ENCODE results near the gene ASF1B.

The ASF1B gene

GRCh38 chr19:14164724-14165493 is 28.5 kb upstream of the ASF1B start:
- Histone ChIP-seq H3K27ac (peak overlapping the region in 7 of 11 experiments; percentile 3 to 48 (median 25); a peak in 10 of 22 replicates), H3K9ac (peak overlapping the region in 8 of 11 experiments; percentile 12 to 63 (median 43); a peak in 11 of 22 replicates), H3K36me3 (peaks cover 4 to 30% (median 22%) of the 10 kb centered on the region in 11 experiments; a peak in 21 of 22 replicates)

GRCh38 chr19:14164082-14164481 is 27.7 kb upstream of the ASF1B start:
- H3K36me3 ChIP-seq, result peaks cover 0 to 31% (median 18%) of the 10 kb centered on the region in 11 experiments; a peak in 17 of 22 replicates
- no peaks in the 10 kb centered on the region for H3K27me3 ChIP-seq
- no peak for TF ChIP-seq Cebpa-rat (IDR thresholded peaks at IDR 0.05)
- peak overlapping the region in 4 of 11 experiments; percentile 4 to 41 (median 26); a peak in 4 of 22 replicates for H3K9ac ChIP-seq
- H3K9me3 ChIP-seq (replicated peaks in 1 of 11), result no peaks in the 10 kb centered on the region
- peaks cover 43 to 89% (median 73%) of the 10 kb centered on the region in 10 experiments for H3K4me1 ChIP-seq
- peaks cover 0 to 39% (median 13%) of the 10 kb centered on the region in 11 experiments; a peak in 12 of 22 replicates for H4K20me1 ChIP-seq
- H3K27ac ChIP-seq, result no peak overlapping the region
- peak overlapping the region in 10 of 11 experiments; percentile 24 to 97 (median 62); a peak in 19 of 22 replicates for H3K4me2 ChIP-seq
- H3K4me3 ChIP-seq, result no peak overlapping the region

More at GRCh38 chr19:14164724-14165493, 28.5 kb upstream of the ASF1B start:
- no peak overlapping the region for H3K4me3 ChIP-seq
- H3K9me3 ChIP-seq (replicated peaks in 1 of 11), result no peaks in the 10 kb centered on the region; a peak in 2 of 22 replicates
- H4K20me1 ChIP-seq, result peaks cover 0 to 30% (median 6%) of the 10 kb centered on the region in 11 experiments; a peak in 10 of 22 replicates
- H3K4me2 ChIP-seq, result peak overlapping the region; percentile 33 to 97 (median 85); a peak in 20 of 22 replicates
- no peaks in the 10 kb centered on the region for H3K27me3 ChIP-seq
- TF ChIP-seq Cebpa-rat (IDR thresholded peaks at IDR 0.05), result no peak
- peaks cover 39 to 82% (median 66%) of the 10 kb centered on the region in 10 experiments for H3K4me1 ChIP-seq

- no peak overlapping the region for H3K9ac ChIP-seq
- H3K36me3 ChIP-seq, result peaks cover 8 to 39% (median 20%) of the 10 kb centered on the region in 11 experiments
- H3K4me2 ChIP-seq, result peak overlapping the region in 2 of 11 experiments; percentile 87 to 91; a peak in 2 of 22 replicates
- H4K20me1 ChIP-seq, result peaks cover 0 to 47% (median 16%) of the 10 kb centered on the region in 11 experiments; a peak in 14 of 22 replicates
- no peak overlapping the region for H3K27ac ChIP-seq
- no peaks in the 10 kb centered on the region for H3K9me3 ChIP-seq (replicated peaks in 1 of 11)
- no peak overlapping the region for H3K4me3 ChIP-seq
- no peak for TF ChIP-seq Cebpa-rat (IDR thresholded peaks at IDR 0.05)
- peaks cover 48 to 89% (median 74%) of the 10 kb centered on the region in 10 experiments for H3K4me1 ChIP-seq
- no peaks in the 10 kb centered on the region for H3K27me3 ChIP-seq
These were observed 26.5 kb upstream of the ASF1B start for GRCh38 chr19:14162871-14163297.

- Histone ChIP-seq H3K4me1 (peaks cover 32 to 75% (median 59%) of the 10 kb centered on the region in 10 experiments), H3K27me3 (no peaks in the 10 kb centered on the region), H3K4me3 (no peak overlapping the region), H3K36me3 (peaks cover 21 to 53% (median 34%) of the 10 kb centered on the region in 11 experiments), H3K9ac (no peak overlapping the region), H3K9me3 (replicated peaks in 1 of 11) (no peaks in the 10 kb centered on the region), H3K27ac (no peak overlapping the region), H3K4me2 (no peak overlapping the region), H4K20me1 (peaks cover 0 to 47% (median 14%) of the 10 kb centered on the region in 11 experiments; a peak in 13 of 22 replicates)
- no peak for TF ChIP-seq Cebpa-rat (IDR thresholded peaks at IDR 0.05)
These were observed 24.9 kb upstream of the ASF1B start for GRCh38 chr19:14161305-14161704.

- H3K4me2 ChIP-seq, result peak overlapping the region in 6 of 11 experiments; percentile 67 to 83 (median 74); a peak in 10 of 22 replicates
- peaks cover 0 to 47% (median 14%) of the 10 kb centered on the region in 11 experiments; a peak in 13 of 22 replicates for H4K20me1 ChIP-seq
- TF ChIP-seq Cebpa-rat (IDR thresholded peaks at IDR 0.05), result no peak
- no peak overlapping the region for H3K4me3 ChIP-seq
- H3K27me3 ChIP-seq, result no peaks in the 10 kb centered on the region
- H3K9ac ChIP-seq, result peak overlapping the region in 2 of 11 experiments; percentile 14 to 27; a peak in 2 of 22 replicates
- no peak overlapping the region for H3K27ac ChIP-seq
- peaks cover 23 to 64% (median 48%) of the 10 kb centered on the region in 10 experiments for H3K4me1 ChIP-seq
- H3K36me3 ChIP-seq, result peaks cover 26 to 63% (median 43%) of the 10 kb centered on the region in 11 experiments
- H3K9me3 ChIP-seq (replicated peaks in 1 of 11), result no peaks in the 10 kb centered on the region
These were observed 23.8 kb upstream of the ASF1B start for GRCh38 chr19:14160017-14160703.

GRCh38 chr19:14159059-14159458 is 22.7 kb upstream of the ASF1B start:
- TF ChIP-seq Cebpa-rat (IDR thresholded peaks at IDR 0.05), result no peak
- H3K36me3 ChIP-seq, result peaks cover 30 to 71% (median 49%) of the 10 kb centered on the region in 11 experiments

GRCh38 chr19:14158276-14159023 is 22.1 kb upstream of the ASF1B start:
- Histone ChIP-seq H3K27me3 (no peaks in the 10 kb centered on the region), H3K4me3 (no peak overlapping the region), H3K9me3 (replicated peaks in 1 of 11) (no peaks in the 10 kb centered on the region), H3K4me2 (peak overlapping the region in 9 of 11 experiments; percentile 44 to 83 (median 68); a peak in 19 of 22 replicates), H3K36me3 (peaks cover 30 to 75% (median 51%) of the 10 kb centered on the region in 11 experiments), H3K27ac (peak overlapping the region in 3 of 11 experiments; percentile 23 to 40 (median 34); a peak in 3 of 22 replicates), H3K9ac (peak overlapping the region in 6 of 11 experiments; percentile 13 to 56 (median 38); a peak in 9 of 22 replicates), H3K4me1 (peaks cover 13 to 51% (median 37%) of the 10 kb centered on the region in 10 experiments; a peak in 19 of 20 replicates), H4K20me1 (peaks cover 6 to 42% (median 14%) of the 10 kb centered on the region in 11 experiments; a peak in 13 of 22 replicates)
- TF ChIP-seq Cebpa-rat (IDR thresholded peaks at IDR 0.05), result no peak

More at GRCh38 chr19:14159059-14159458, 22.7 kb upstream of the ASF1B start:
- H3K27me3 ChIP-seq, result no peaks in the 10 kb centered on the region
- no peak overlapping the region for H3K4me3 ChIP-seq
- H3K4me1 ChIP-seq, result peaks cover 14 to 53% (median 41%) of the 10 kb centered on the region in 10 experiments; a peak in 19 of 20 replicates
- H3K4me2 ChIP-seq, result peak overlapping the region in 9 of 11 experiments; percentile 44 to 83 (median 68); a peak in 19 of 22 replicates
- peaks cover 6 to 45% (median 14%) of the 10 kb centered on the region in 11 experiments; a peak in 13 of 22 replicates for H4K20me1 ChIP-seq
- H3K9me3 ChIP-seq (replicated peaks in 1 of 11), result no peaks in the 10 kb centered on the region
- H3K9ac ChIP-seq, result peak overlapping the region in 6 of 11 experiments; percentile 2 to 56 (median 32); a peak in 9 of 22 replicates
- H3K27ac ChIP-seq, result peak overlapping the region in 3 of 11 experiments; percentile 23 to 40 (median 34); a peak in 3 of 22 replicates

Data from BLaER1 treated with 17β-estradiol and CSF1 and Interleukin-3, amounts not matched to agents 10 nM and 100 nM (cell line).